Measurements from ENCODE around the gene TNNI3.

DNA sequence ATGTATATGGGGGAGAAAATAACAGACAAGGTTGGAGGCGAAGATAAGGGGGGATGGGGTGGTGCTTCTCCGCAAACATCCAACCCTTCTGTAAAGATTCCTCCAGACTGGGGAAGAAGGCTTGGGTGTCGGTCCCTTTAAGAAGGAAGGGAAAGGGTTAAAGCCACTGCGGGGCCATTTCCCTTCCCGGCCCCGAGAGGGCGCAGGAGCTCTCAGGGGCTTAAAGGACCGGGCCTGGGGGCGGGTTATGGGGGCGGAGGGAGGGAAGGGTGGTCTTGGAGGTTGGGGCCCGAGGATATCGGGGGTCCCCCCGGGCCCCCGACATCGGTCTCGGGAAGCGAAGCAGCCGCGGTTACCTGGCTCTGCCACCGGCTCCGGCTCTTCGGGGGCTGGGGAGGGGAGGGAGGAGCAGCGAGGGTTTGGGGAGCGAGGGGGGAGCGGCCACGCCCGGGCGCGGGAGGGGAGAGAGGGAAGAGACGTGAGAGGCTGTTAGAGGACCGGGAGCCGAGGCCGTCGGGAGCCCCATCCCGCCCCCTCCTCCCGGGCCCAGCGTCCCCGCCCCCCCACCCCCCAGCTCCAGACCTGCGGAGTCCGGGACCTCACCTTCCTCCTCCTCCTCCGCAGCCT is 11.3 kb downstream of the TNNI3 start:
- TF ChIP-seq POLR2A (IDR thresholded peaks at IDR 0.05; ENCODE audit: low read depth, low read length) (no peak), POLR2AphosphoS5 (IDR thresholded peaks at IDR 0.05; ENCODE audit: low read depth, low read length) (no peak), TAF1 (IDR thresholded peaks at IDR 0.05; ENCODE audit: borderline replicate concordance, low read depth, low read length) (no peak)

All from GM12892 (cell line).